ENCODE measurements around the gene TMCC2.

DNA sequence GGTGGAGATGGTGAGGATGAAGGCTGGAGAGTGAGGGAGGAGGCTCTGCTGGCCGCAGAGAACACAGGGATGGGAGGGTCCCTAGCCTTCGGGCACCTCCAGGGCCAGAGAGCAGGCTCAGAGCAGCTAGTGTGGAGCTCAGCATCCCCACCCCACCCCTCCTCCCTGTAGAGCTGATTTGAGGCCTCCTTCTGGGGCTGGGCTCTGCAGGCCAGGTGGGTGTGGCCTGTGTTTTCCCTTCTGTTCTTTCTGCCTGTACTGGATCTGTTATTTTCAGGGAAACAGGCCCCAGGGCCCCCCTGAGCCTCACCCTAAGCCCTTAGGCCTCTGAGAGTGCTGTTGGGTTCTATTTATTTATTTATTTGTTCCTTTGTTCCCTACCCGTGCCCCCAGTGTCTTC, 44.8 kb downstream of the TMCC2 start:
- no peak for TF ChIP-seq EP300 (IDR thresholded peaks at IDR 0.05)
- TF ChIP-seq, protein P1, sequence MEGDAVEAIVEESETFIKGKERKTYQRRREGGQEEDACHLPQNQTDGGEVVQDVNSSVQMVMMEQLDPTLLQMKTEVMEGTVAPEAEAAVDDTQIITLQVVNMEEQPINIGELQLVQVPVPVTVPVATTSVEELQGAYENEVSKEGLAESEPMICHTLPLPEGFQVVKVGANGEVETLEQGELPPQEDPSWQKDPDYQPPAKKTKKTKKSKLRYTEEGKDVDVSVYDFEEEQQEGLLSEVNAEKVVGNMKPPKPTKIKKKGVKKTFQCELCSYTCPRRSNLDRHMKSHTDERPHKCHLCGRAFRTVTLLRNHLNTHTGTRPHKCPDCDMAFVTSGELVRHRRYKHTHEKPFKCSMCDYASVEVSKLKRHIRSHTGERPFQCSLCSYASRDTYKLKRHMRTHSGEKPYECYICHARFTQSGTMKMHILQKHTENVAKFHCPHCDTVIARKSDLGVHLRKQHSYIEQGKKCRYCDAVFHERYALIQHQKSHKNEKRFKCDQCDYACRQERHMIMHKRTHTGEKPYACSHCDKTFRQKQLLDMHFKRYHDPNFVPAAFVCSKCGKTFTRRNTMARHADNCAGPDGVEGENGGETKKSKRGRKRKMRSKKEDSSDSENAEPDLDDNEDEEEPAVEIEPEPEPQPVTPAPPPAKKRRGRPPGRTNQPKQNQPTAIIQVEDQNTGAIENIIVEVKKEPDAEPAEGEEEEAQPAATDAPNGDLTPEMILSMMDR (IDR thresholded peaks at IDR 0.05), result no peak
